ENCODE measurements around the gene TAS2R9.

DNA sequence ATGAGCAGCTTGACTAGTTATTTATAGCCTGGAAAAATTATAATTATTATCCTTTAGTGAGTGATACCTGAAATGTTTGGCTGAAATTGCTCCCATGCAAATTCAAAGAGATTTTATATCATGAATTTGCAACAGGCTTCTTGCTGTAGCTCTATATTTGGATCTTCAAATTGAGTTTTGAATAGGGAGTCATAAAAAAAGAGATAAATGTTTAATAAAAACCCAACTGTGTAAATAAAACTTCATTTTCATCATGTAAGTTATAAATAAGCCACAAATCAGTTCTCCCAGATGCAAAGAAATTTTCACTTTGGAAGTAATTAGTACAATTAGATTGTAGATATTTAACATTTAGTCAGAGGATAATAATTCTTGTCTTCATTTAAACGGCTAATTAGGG, 2.8 kb downstream of the TAS2R9 start, which contains the start of gene TAS2R8:
- TF ChIP-seq, protein P1, sequence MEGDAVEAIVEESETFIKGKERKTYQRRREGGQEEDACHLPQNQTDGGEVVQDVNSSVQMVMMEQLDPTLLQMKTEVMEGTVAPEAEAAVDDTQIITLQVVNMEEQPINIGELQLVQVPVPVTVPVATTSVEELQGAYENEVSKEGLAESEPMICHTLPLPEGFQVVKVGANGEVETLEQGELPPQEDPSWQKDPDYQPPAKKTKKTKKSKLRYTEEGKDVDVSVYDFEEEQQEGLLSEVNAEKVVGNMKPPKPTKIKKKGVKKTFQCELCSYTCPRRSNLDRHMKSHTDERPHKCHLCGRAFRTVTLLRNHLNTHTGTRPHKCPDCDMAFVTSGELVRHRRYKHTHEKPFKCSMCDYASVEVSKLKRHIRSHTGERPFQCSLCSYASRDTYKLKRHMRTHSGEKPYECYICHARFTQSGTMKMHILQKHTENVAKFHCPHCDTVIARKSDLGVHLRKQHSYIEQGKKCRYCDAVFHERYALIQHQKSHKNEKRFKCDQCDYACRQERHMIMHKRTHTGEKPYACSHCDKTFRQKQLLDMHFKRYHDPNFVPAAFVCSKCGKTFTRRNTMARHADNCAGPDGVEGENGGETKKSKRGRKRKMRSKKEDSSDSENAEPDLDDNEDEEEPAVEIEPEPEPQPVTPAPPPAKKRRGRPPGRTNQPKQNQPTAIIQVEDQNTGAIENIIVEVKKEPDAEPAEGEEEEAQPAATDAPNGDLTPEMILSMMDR (conservative IDR thresholded peaks at IDR 0.05; ENCODE audit: low read length) = no peak
- TF ChIP-seq EZH2phosphoT487 (IDR thresholded peaks at IDR 0.05; ENCODE audit: borderline replicate concordance, low read depth, low read length) = no peak

Data from OCI-LY7 (cell line).